MM.1S (cell line): Measurements from ENCODE around the gene LBR.

Source experiments
- DNase-seq: peaks from one replicate; pipeline ENCODE4 v3.0.0-alpha.2; 2015
- H2AFZ ChIP-seq: fragments of 300-600 bp; sonication (generic); 2 replicates; pipeline ENCODE4 v1.6.0; 2016; ENCODE audit warnings: antibody characterized with exemption, low read length
- H3F3A ChIP-seq: fragments of 300-600 bp; sonication (generic); 2 replicates; pipeline ENCODE4 v1.6.1; 2016; ENCODE audit warnings: mild to moderate bottlenecking, antibody characterized with exemption, low read length, moderate library complexity, mixed read lengths; ENCODE audit not compliant: insufficient read depth
- H3K27ac ChIP-seq: fragments of 300-600 bp; sonication (generic); 2 replicates; pipeline ENCODE4 v1.5.1; 2016; ENCODE audit warnings: mild to moderate bottlenecking, low read length
- H3K27me3 ChIP-seq: fragments of 300-600 bp; sonication (generic); replicated peaks from 2 replicates; pipeline ENCODE4 v1.6.0; 2016; ENCODE audit warnings: low read length; ENCODE audit not compliant: insufficient read depth
- H3K36me3 ChIP-seq: fragments of 300-600 bp; sonication (generic); replicated peaks from 2 replicates; pipeline ENCODE4 v1.6.1; 2016; ENCODE audit warnings: mild to moderate bottlenecking, low read length, mixed read lengths; ENCODE audit not compliant: insufficient read depth
- H3K4me1 ChIP-seq: fragments of 300-600 bp; sonication (generic); 2 replicates; pipeline ENCODE4 v1.6.1; 2016; ENCODE audit warnings: low read length, mixed read lengths
- H3K4me2 ChIP-seq: fragments of 300-600 bp; sonication (generic); 2 replicates; pipeline ENCODE4 v1.6.0; 2016; ENCODE audit warnings: low read depth, low read length
- H3K4me3 ChIP-seq: fragments of 300-600 bp; sonication (generic); 2 replicates; pipeline ENCODE4 v1.5.1; 2016; ENCODE audit warnings: low read length, mixed read lengths
- H3K79me2 ChIP-seq: fragments of 300-600 bp; sonication (generic); 2 replicates; pipeline ENCODE4 v1.6.1; 2016; ENCODE audit warnings: mixed run types, low read length, mixed read lengths
- H3K9ac ChIP-seq: fragments of 300-600 bp; sonication (generic); 2 replicates; pipeline ENCODE4 v1.6.1; 2016; ENCODE audit warnings: low read length, mixed read lengths
- H3K9me2 ChIP-seq: fragments of 300-600 bp; sonication (generic); replicated peaks from 2 replicates; pipeline ENCODE4 v1.6.1; 2016; ENCODE audit warnings: mild to moderate bottlenecking, low read length, mixed read lengths; ENCODE audit not compliant: insufficient read depth
- H3K9me3 ChIP-seq: fragments of 300-600 bp; sonication (generic); replicated peaks from 2 replicates; pipeline ENCODE4 v1.6.1; 2016; ENCODE audit warnings: mild to moderate bottlenecking, low read length, mixed read lengths; ENCODE audit not compliant: insufficient read depth
- H4K20me1 ChIP-seq: fragments of 300-600 bp; sonication (generic); 2 replicates; pipeline ENCODE4 v1.6.1; 2016; ENCODE audit warnings: mild to moderate bottlenecking, low read length, moderate library complexity, mixed read lengths; ENCODE audit not compliant: insufficient read depth
- CTCF ChIP-seq: fragments of 300-600 bp; sonication (generic); IDR thresholded peaks from 2 replicates; pipeline ENCODE4 v1.5.1; 2016; ENCODE audit warnings: antibody characterized with exemption, low read length, mixed read lengths
- EZH2 ChIP-seq: fragments of 300-600 bp; sonication (generic); optimal IDR thresholded peaks from 2 replicates; pipeline ENCODE3; 2017; ENCODE audit warnings: low read depth, mild to moderate bottlenecking, antibody characterized with exemption, low read length, mixed read lengths
- EZH2phosphoT487 ChIP-seq: fragments of 300-600 bp; sonication (generic); IDR thresholded peaks from 2 replicates; pipeline ENCODE4 v1.6.1; 2018; ENCODE audit warnings: antibody characterized with exemption, low read length

Gene LBR

GRCh38 chr1:225466848-225467192 lies 39.0 kb upstream of the LBR start:
- Histone ChIP-seq H3K4me3 (peak overlapping the region; percentile 70; the same call in 1 of the 2 replicates), H3K4me2 (peak overlapping the region; percentile 91), H3K9ac (peak overlapping the region; percentile 83; the same call in 1 of the 2 replicates)

GRCh38 chr1:225465793-225466517 lies 38.1 kb upstream of the LBR start:
- DNase-seq = no peak
- Histone ChIP-seq H3K27ac (no peak overlapping the region), H2AFZ (no peak overlapping the region), H3K79me2 (no peaks in the 10 kb centered on the region), H3K4me1 (peaks cover 11% of the 10 kb centered on the region), H3K4me2 (no peak overlapping the region), H3K9me2 (no peaks in the 10 kb centered on the region), H3K4me3 (no peak overlapping the region), H3K36me3 (no peaks in the 10 kb centered on the region), H4K20me1 (no peaks in the 10 kb centered on the region), H3K27me3 (no peaks in the 10 kb centered on the region), H3F3A (0 out of 2 replicates have a peak, but pooled peaks cover 4% of the 10 kb centered on the region), H3K9ac (no peak overlapping the region), H3K9me3 (no peaks in the 10 kb centered on the region)
- no peak for TF ChIP-seq EZH2
- TF ChIP-seq CTCF = no peak
- TF ChIP-seq EZH2phosphoT487 = no peak

More at GRCh38 chr1:225466848-225467192, 39.0 kb upstream of the LBR start:
- Histone ChIP-seq H3K9me2 (no peaks in the 10 kb centered on the region), H3K27me3 (no peaks in the 10 kb centered on the region), H3K36me3 (no peaks in the 10 kb centered on the region), H3F3A (0 out of 2 replicates have a peak, but pooled peaks cover 4% of the 10 kb centered on the region), H2AFZ (peak overlapping the region; percentile 70), H3K27ac (peak overlapping the region; percentile 87), H3K9me3 (no peaks in the 10 kb centered on the region), H3K79me2 (no peaks in the 10 kb centered on the region), H4K20me1 (no peaks in the 10 kb centered on the region), H3K4me1 (peaks cover 11% of the 10 kb centered on the region)
- TF ChIP-seq EZH2phosphoT487 = no peak
- no peak for TF ChIP-seq EZH2
- TF ChIP-seq CTCF = no peak
- DNase-seq = no peak

- DNase-seq = no peak
- Histone ChIP-seq H3K9me3 (no peaks in the 10 kb centered on the region), H3K36me3 (no peaks in the 10 kb centered on the region), H3K9ac (no peak overlapping the region), H3K4me1 (peaks cover 11% of the 10 kb centered on the region), H3K27me3 (no peaks in the 10 kb centered on the region), H3F3A (0 out of 2 replicates have a peak, but pooled peaks cover 4% of the 10 kb centered on the region), H2AFZ (no peak overlapping the region), H4K20me1 (no peaks in the 10 kb centered on the region), H3K4me3 (no peak overlapping the region), H3K4me2 (no peak overlapping the region), H3K9me2 (no peaks in the 10 kb centered on the region), H3K27ac (no peak overlapping the region), H3K79me2 (no peaks in the 10 kb centered on the region)
- TF ChIP-seq EZH2 (no peak), EZH2phosphoT487 (no peak), CTCF (no peak)
Observed at GRCh38 chr1:225464851-225465792, 37.3 kb upstream of the LBR start.
